ENCODE data around the gene GFPT2.

DNA sequence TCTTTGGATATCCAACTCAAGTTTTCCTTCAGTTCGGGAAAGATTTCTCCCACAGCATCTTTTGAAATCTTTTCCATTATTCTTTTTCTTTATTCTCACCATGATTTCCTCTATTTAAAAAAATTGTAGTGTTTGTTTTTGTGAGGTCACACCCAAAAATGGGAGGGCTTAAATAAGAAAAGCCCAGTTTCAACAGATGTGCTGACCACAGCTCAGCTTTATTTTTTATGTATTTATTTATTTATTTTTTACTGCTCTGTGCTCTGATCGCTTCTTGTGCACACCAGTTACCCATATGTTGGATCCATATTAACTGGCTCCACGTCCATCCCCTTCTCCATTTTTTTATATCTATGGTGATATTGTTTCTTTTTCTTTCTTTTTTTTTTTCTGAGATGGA is 20.3 kb downstream of the GFPT2 start:
- TF ChIP-seq ZNF274 (IDR thresholded peaks at IDR 0.05; ENCODE audit: low read depth, low read length) = no peak
- no peak for TF ChIP-seq SUZ12 (IDR thresholded peaks at IDR 0.05; ENCODE audit: extremely low read depth, insufficient read depth, insufficient read length)

All from NT2/D1 (cell line).